Lower lobe of right lung (tissue), 2 donors: ENCODE measurements around the gene NUP62CL. TPM values are rescaled to one million over a fixed set of nuclear protein-coding genes. Genes with fewer than 3 reads are reported as not detected.

Experiments used
- ATAC-seq, 2 donors: fragments of 200-7000 bp; cut with Tn5 transposase; one replicate each; pipeline ENCODE4 v1.9.1; 2020 to 2022; ENCODE audit warnings: mild to moderate bottlenecking in 2 of 2, moderate library complexity in 2 of 2
- DNase-seq: peaks from one replicate; pipeline ENCODE4 v3.0.0-alpha.2; 2020
- H3K27ac ChIP-seq: fragments of 200-600 bp; one replicate; pipeline ENCODE4 v1.8.0; 2022
- H3K27me3 ChIP-seq: fragments of 200-600 bp; one replicate; pipeline ENCODE4 v1.8.0; 2022; ENCODE audit warnings: low read depth
- H3K36me3 ChIP-seq: fragments of 200-600 bp; one replicate; pipeline ENCODE4 v1.8.0; 2022; ENCODE audit warnings: mild to moderate bottlenecking
- H3K4me1 ChIP-seq: fragments of 200-600 bp; one replicate; pipeline ENCODE4 v1.8.0; 2022
- H3K4me3 ChIP-seq: fragments of 200-600 bp; one replicate; pipeline ENCODE4 v1.8.0; 2022; ENCODE audit warnings: mild to moderate bottlenecking
- H3K9me3 ChIP-seq: fragments of 200-600 bp; one replicate; pipeline ENCODE4 v1.8.0; 2022
- CTCF ChIP-seq: fragments of 200-600 bp; IDR thresholded peaks from one replicate; pipeline ENCODE4 v1.8.0; 2022; ENCODE audit warnings: antibody characterized with exemption, mild to moderate bottlenecking
- intact Hi-C: fragments of 100-400 bp; cut with DNase I; formaldehyde crosslinking; loops from one replicate; pipeline ENCODE4 v1.11.0; 2022
- total RNA-seq: library from RNA; stranded (reverse); fragmentation: NEBNext Ultra II Directional; extraction: Animal tissue kit (Norgen Biotek cat#: 25700); gene quantifications from one replicate; pipeline ENCODE4 v1.2.1, GENCODE V29; 2021
- donor health status: DM: no; HTN: yes; CAD: no; lungs with severe emphysema.

NUP62CL gene
- total RNA-seq, 1 donor from 2014 or later, result 1.4 TPM

DNA sequence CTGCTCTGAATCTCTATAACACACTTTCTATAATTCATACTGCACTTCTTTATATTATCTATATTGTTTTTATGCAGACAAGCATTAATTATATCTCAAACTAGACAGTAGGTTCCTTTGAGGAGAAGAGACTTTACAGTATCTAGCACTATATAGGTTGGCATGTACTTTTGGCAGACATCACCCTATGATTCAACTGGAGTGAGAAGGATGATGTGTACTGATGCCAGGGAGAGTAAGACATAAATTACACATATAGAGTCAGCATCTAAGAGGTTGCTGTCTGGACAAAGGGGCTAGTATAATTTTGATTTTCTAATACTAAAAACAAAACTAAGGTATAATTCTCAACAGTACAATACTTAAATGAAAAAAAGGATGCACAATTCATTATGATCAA, 82.5 kb downstream of the NUP62CL start:
- H3K9me3 ChIP-seq, result no peaks in the 10 kb centered on the region
- no peak for DNase-seq
- no peaks in the 10 kb centered on the region for H3K4me1 ChIP-seq
- H3K4me3 ChIP-seq, result no peak overlapping the region
- H3K27me3 ChIP-seq, result no peaks in the 10 kb centered on the region
- ATAC-seq, result no peak
- H3K36me3 ChIP-seq, result no peaks in the 10 kb centered on the region
- intact Hi-C loops, result no loop called here
- H3K27ac ChIP-seq, result no peak overlapping the region
- TF ChIP-seq CTCF, result no peak

DNA sequence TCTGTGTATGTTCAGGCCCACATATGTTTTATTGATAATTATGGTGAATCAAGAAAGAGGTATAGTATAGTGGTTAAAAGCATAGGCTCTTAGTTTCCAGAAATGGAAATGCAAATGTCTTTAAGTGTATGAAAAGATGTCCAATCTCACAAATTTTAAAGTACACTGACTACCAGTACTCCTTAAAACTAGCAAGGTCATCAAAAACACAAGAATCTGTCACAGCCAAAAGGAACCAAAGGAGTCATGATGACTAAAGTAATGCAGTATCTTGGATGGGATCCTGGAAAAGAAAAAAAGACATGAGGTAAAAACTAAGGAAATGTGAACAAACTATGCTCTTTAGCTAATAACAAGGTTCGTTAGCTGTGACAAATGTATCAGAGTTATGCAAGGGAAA, 87.0 kb downstream of the NUP62CL start:
- Histone ChIP-seq H3K9me3 (no peaks in the 10 kb centered on the region), H3K27ac (peak overlapping the region; percentile 76), H3K36me3 (peaks cover 18% of the 10 kb centered on the region), H3K4me1 (peaks cover 12% of the 10 kb centered on the region), H3K4me3 (peak overlapping the region; percentile 75), H3K27me3 (no peaks in the 10 kb centered on the region)
- intact Hi-C loops, result no loop called here
- no peak for DNase-seq
- no peak for ATAC-seq
- no peak for TF ChIP-seq CTCF

- no peaks in the 10 kb centered on the region for H3K27me3 ChIP-seq
- H3K4me1 ChIP-seq, result peaks cover 12% of the 10 kb centered on the region
- H3K9me3 ChIP-seq, result no peaks in the 10 kb centered on the region
- H3K27ac ChIP-seq, result peak within 1 kb of the TSS; percentile 76
- intact Hi-C loops, result no loop called here
- no peak for TF ChIP-seq CTCF
- DNase-seq (peak; percentile 86), ATAC-seq (peak; percentile 97 to 99)
- peaks cover 26% of the 10 kb centered on the region for H3K36me3 ChIP-seq
- peak within 1 kb of the TSS; percentile 75 for H3K4me3 ChIP-seq
Measured at GRCh38 chrX:107118322-107119147, 87.7 kb downstream of the NUP62CL start, which contains the start of gene RBM41. RBM41 (minus strand) TSS chrX:107118822; CDS start chrX:107118773, 49 bp downstream.

DNA sequence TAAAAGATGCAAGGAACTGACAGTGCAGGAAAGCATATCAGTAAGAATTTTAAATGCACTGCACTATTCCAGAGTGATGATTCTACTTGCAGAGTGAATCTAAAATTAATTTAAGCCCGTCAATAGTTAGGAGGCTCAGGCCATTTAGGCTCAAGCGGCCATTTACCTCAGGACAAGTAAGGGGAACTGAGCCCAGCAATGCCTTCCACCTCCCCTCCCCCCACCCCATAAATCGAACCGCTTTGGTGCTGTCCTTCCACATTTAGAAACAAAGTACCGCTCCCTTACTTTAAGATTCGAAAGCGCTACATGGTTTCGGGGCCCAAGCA, 88.3 kb downstream of the NUP62CL start:
- intact Hi-C loops, result no loop called here
- Histone ChIP-seq H3K4me3 (peak overlapping the region; percentile 75), H3K4me1 (peaks cover 12% of the 10 kb centered on the region), H3K27ac (peak overlapping the region; percentile 76), H3K27me3 (no peaks in the 10 kb centered on the region), H3K36me3 (peaks cover 32% of the 10 kb centered on the region), H3K9me3 (no peaks in the 10 kb centered on the region)
- DNase-seq (no peak), ATAC-seq (peak in 1 of 2 donors; percentile 18)
- TF ChIP-seq CTCF, result no peak

DNA sequence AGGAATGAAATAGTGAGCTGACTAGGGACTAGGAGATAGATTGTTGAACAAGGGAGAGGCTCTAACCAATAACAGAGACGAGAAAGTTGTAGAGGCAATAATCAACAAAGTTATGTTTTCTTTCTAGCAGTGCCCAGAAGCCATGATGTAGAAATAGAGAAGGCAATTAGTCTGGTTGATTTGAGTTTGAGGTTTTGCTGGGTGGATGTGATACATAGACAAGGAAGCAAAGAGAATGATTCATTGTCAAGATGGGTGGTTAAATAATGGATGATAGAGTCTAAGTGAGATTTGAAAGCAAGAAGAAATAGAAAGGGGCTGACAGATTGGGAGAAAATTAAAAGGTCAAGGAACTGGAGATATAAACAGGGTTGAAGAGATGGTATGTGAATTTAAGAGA, 98.8 kb downstream of the NUP62CL start:
- H3K27ac ChIP-seq, result no peak overlapping the region
- H3K9me3 ChIP-seq, result no peaks in the 10 kb centered on the region
- H3K4me3 ChIP-seq, result no peak overlapping the region
- ATAC-seq, result no peak
- intact Hi-C loops, result no loop called here
- no peaks in the 10 kb centered on the region for H3K27me3 ChIP-seq
- H3K4me1 ChIP-seq, result no peaks in the 10 kb centered on the region
- TF ChIP-seq CTCF, result no peak
- H3K36me3 ChIP-seq, result peaks cover 16% of the 10 kb centered on the region
- DNase-seq, result no peak
